OCI-LY3 (cell line): ENCODE results near the gene POLR2E.
A peak's percentile ranks its signal among the peaks of the same experiment; 100 is the strongest.

ENCODE experiments used
- H2AFZ ChIP-seq: fragments of 200-600, 300-600 bp; shearing (Covaris generic); 2 replicates; pipeline ENCODE4 v1.6.0; 2014; ENCODE audit warnings: antibody characterized with exemption, low read depth, low read length
- H3K27ac ChIP-seq: fragments of 200-600, 300-600 bp; sonication (generic); 2 replicates; pipeline ENCODE4 v1.5.1; 2014; ENCODE audit warnings: mild to moderate bottlenecking, low read length, moderate library complexity, mixed read lengths
- H3K27me3 ChIP-seq: fragments of 200-600, 300-600 bp; sonication (generic); 2 replicates; pipeline ENCODE4 v1.6.1; 2014; ENCODE audit warnings: low read depth, low read length, mixed read lengths
- H3K36me3 ChIP-seq: fragments of 200-600, 300-600 bp; sonication (generic); replicated peaks from 2 replicates; pipeline ENCODE3; 2014; ENCODE audit warnings: low read depth, low read length, mixed read lengths
- H3K4me1 ChIP-seq: fragments of 300-600, 200-600 bp; sonication (generic); 2 replicates; pipeline ENCODE4 v1.6.1; 2014; ENCODE audit warnings: low read length, mixed read lengths
- H3K4me2 ChIP-seq: fragments of 200-600, 300-600 bp; sonication (generic); 2 replicates; pipeline ENCODE4 v1.6.1; 2014; ENCODE audit warnings: low read length, mixed read lengths
- H3K4me3 ChIP-seq: fragments of 300-600, 200-600 bp; sonication (generic); 2 replicates; pipeline ENCODE4 v1.5.1; 2014; ENCODE audit warnings: antibody characterized with exemption, mild to moderate bottlenecking, low read length, moderate library complexity
- H3K79me2 ChIP-seq: fragments of 300-600, 200-600 bp; shearing (Covaris generic); 2 replicates; pipeline ENCODE4 v1.6.1; 2014; ENCODE audit warnings: mild to moderate bottlenecking, low read length, mixed read lengths
- H3K9ac ChIP-seq: fragments of 300-600, 200-600 bp; shearing (Covaris generic); 2 replicates; pipeline ENCODE4 v1.6.0; 2014; ENCODE audit warnings: mild to moderate bottlenecking, low read length, moderate library complexity
- H3K9me3 ChIP-seq: fragments of 200-600, 300-600 bp; shearing (Covaris generic); 2 replicates; pipeline ENCODE4 v1.6.1; 2014; ENCODE audit warnings: low read length, mixed read lengths; ENCODE audit not compliant: insufficient read depth
- H4K20me1 ChIP-seq: fragments of 200-600, 300-600 bp; sonication (generic); 2 replicates; pipeline ENCODE4 v1.6.1; 2016; ENCODE audit warnings: low read length, mixed read lengths; ENCODE audit not compliant: insufficient read depth
- CTCF ChIP-seq: fragments of 200-600, 300-600 bp; sonication (generic); IDR thresholded peaks from 2 replicates; pipeline ENCODE4 v1.5.1; 2014; ENCODE audit warnings: antibody characterized with exemption, low read length, low read depth
- EZH2phosphoT487 ChIP-seq: fragments of 200-600 bp; shearing (Covaris generic); IDR thresholded peaks from 2 replicates; pipeline ENCODE4 v1.6.1; 2018; ENCODE audit warnings: antibody characterized with exemption, mixed run types, low read depth

Gene POLR2E

GRCh38 chr19:1105873-1106840 is 11.0 kb upstream of the POLR2E start:
- Histone ChIP-seq H4K20me1 (peaks cover 30% of the 10 kb centered on the region), H3K4me1 (peaks cover 42% of the 10 kb centered on the region), H2AFZ (no peak overlapping the region), H3K27me3 (no peaks in the 10 kb centered on the region), H3K9me3 (no peaks in the 10 kb centered on the region), H3K36me3 (peaks cover 34% of the 10 kb centered on the region), H3K79me2 (peaks cover 16% of the 10 kb centered on the region), H3K4me3 (no peak overlapping the region), H3K4me2 (no peak overlapping the region), H3K9ac (no peak overlapping the region), H3K27ac (peak overlapping the region; percentile 56; the same call in 1 of the 2 replicates)
- TF ChIP-seq CTCF (no peak), EZH2phosphoT487 (no peak)

- Histone ChIP-seq H2AFZ (no peak overlapping the region), H3K9ac (peak overlapping the region; percentile 85), H3K79me2 (peaks cover 16% of the 10 kb centered on the region), H3K4me3 (peak overlapping the region; percentile 84), H3K27me3 (no peaks in the 10 kb centered on the region), H3K36me3 (peaks cover 30% of the 10 kb centered on the region), H3K27ac (peak overlapping the region; percentile 76), H3K9me3 (no peaks in the 10 kb centered on the region), H3K4me2 (peak overlapping the region; percentile 75), H3K4me1 (peaks cover 42% of the 10 kb centered on the region), H4K20me1 (peaks cover 30% of the 10 kb centered on the region)
- TF ChIP-seq CTCF: no peak
- no peak for TF ChIP-seq EZH2phosphoT487
Observed at GRCh38 chr19:1105008-1105872, 10.1 kb upstream of the POLR2E start.

DNA sequence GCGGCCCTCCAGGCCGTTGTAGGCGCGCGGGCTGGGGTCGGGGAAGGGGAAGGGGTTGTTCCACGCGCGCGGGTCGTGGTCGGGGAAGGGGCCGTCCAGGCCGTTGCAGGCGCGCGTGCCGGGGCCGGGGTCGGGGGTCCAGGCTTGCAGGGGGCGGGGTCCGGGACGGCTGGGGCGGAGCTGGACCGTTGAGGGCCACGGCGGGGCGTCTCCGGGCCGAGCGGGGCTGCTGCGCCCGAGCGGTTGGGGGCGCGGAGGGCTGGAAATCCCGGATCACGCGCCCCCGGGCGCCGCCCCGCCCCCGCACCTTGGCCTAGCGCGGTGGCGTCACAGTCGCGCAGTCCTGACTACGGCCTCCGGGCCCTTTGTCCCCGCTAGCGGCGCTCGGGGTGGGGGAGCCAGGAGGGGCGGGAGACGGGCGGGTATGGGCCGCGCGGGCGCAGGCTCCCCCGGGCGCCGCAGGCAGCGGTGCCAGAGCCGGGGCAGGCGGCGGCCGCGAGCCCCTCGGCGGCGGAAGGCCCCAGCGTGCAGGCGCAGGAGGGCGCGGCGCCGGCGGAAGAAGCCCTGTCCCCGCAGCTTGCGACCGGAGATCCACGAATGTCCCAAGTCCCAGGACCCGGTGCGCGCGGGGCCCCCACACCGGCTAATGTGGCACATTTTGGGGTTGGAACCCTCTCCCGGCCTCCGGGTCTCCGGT is 9.3 kb upstream of the POLR2E start:
- Histone ChIP-seq H3K9me3 (peaks cover 3% of the 10 kb centered on the region; the same call in 1 of the 2 replicates), H3K4me2 (peak overlapping the region; percentile 75), H3K36me3 (peaks cover 32% of the 10 kb centered on the region), H3K9ac (peak overlapping the region; percentile 85), H3K79me2 (peaks cover 16% of the 10 kb centered on the region), H3K27me3 (no peaks in the 10 kb centered on the region), H3K4me3 (peak overlapping the region; percentile 84), H2AFZ (no peak overlapping the region), H3K4me1 (peaks cover 42% of the 10 kb centered on the region), H3K27ac (peak overlapping the region; percentile 76), H4K20me1 (peaks cover 30% of the 10 kb centered on the region)
- TF ChIP-seq CTCF (no peak), EZH2phosphoT487 (no peak)
